Peyer's patch (tissue), 4 donors: ENCODE results near the gene DSCAML1.

Experiments used
- CTCF ChIP-seq, 6 experiments: fragments of 450-650 bp in 4 of 6; fragments of 200-600 bp in 2 of 6; sonication (generic) in 1 of 6; IDR thresholded peaks; one replicate each; pipeline ENCODE4 v1.5.1; 2017 to 2019; ENCODE audit warnings: antibody characterized with exemption in 6 of 6, mild to moderate bottlenecking in 3 of 6, moderate library complexity in 1 of 6
- POLR2A ChIP-seq, 2 donors: fragments of 450-650 bp; IDR thresholded peaks; one replicate each; pipeline ENCODE4 v1.5.1; 2017; ENCODE audit warnings: antibody characterized with exemption in 2 of 2, mild to moderate bottlenecking in 2 of 2, moderate library complexity in 2 of 2

DNA sequence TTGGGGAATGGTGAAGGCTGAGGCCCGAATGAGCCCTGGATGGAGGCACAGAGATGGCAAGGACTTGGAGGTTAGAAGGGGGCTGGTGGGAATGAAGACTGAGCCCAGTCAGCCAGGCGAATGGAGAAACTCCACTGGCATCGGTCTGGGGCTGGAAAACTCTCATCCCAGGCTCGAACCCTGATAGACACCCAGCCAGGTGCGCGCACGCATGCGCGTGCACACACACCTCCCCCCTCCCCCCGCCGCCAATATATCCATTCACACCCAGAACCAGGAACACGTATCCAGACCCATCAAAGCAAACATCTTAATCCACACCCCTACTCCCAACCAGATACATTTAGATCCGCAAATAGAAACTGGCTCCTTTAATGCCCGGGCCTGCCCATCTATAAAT lies 330.1 kb downstream of the DSCAML1 start:
- TF ChIP-seq CTCF (IDR thresholded peaks at IDR 0.05) (no peak), POLR2A (IDR thresholded peaks at IDR 0.05) (no peak)
